H9 (cell line): ENCODE results near the gene HEPHL1. TPM values are rescaled to one million over a fixed set of nuclear protein-coding genes. Genes with fewer than 3 reads are reported as not detected.

Experiments used
- DNase-seq: peaks from one replicate; pipeline ENCODE4 v3.0.0-alpha.2; 2017
- H2AFZ ChIP-seq: one replicate; pipeline ENCODE4 v1.6.1; 2013; ENCODE audit warnings: mild to moderate bottlenecking, low read length, control low read depth, moderate library complexity
- H2AK5ac ChIP-seq: 2 replicates; pipeline ENCODE4 v1.6.1; 2013; ENCODE audit warnings: low read length, control low read depth, mixed read lengths; ENCODE audit not compliant: insufficient read length
- H2BK120ac ChIP-seq: one replicate; pipeline ENCODE4 v1.6.1; 2013; ENCODE audit warnings: low read depth, mild to moderate bottlenecking, low read length, control low read depth, inconsistent platforms; ENCODE audit not compliant: poor library complexity, severe bottlenecking
- H2BK12ac ChIP-seq: 2 replicates; pipeline ENCODE4 v1.6.1; 2013; ENCODE audit warnings: low read length, control low read depth, mixed read lengths, low read depth; ENCODE audit not compliant: insufficient read length
- H2BK15ac ChIP-seq: 2 replicates; pipeline ENCODE4 v1.6.1; 2013; ENCODE audit warnings: low read depth, low read length, control low read depth
- H2BK20ac ChIP-seq: one replicate; pipeline ENCODE4 v1.6.1; 2013; ENCODE audit warnings: low read depth, mild to moderate bottlenecking, low read length, control low read depth, inconsistent platforms; ENCODE audit not compliant: poor library complexity, severe bottlenecking
- H2BK5ac ChIP-seq: 2 replicates; pipeline ENCODE4 v1.6.1; 2013; ENCODE audit warnings: low read length, control low read depth, mixed read lengths; ENCODE audit not compliant: insufficient read length
- H3K14ac ChIP-seq: 2 replicates; pipeline ENCODE4 v1.6.1; 2013; ENCODE audit warnings: low read length, control low read depth; ENCODE audit not compliant: insufficient read depth
- H3K18ac ChIP-seq: 2 replicates; pipeline ENCODE4 v1.6.1; 2013; ENCODE audit warnings: low read depth, mild to moderate bottlenecking, mixed read lengths, low read length, control low read depth; ENCODE audit not compliant: insufficient read length
- H3K23ac ChIP-seq: 2 replicates; pipeline ENCODE4 v1.6.1; 2013; ENCODE audit warnings: low read length, control low read depth, mixed read lengths, low read depth; ENCODE audit not compliant: insufficient read length
- H3K23me2 ChIP-seq: 2 replicates; pipeline ENCODE4 v1.6.1; 2013; ENCODE audit warnings: low read depth, mild to moderate bottlenecking, mixed read lengths, low read length, control low read depth; ENCODE audit not compliant: insufficient read length, poor library complexity, severe bottlenecking
- H3K27ac ChIP-seq: 2 replicates; pipeline ENCODE4 v1.5.1; 2013; ENCODE audit warnings: low read length, control low read depth, mixed read lengths, low read depth; ENCODE audit not compliant: insufficient read length
- H3K27me3 ChIP-seq: 2 replicates; pipeline ENCODE4 v1.6.1; 2013; ENCODE audit warnings: low read length, control low read depth, inconsistent platforms; ENCODE audit not compliant: insufficient read depth
- H3K4ac ChIP-seq: 2 replicates; pipeline ENCODE4 v1.6.1; 2013; ENCODE audit warnings: low read depth, mild to moderate bottlenecking, control low read depth, inconsistent platforms, low read length, moderate library complexity
- H3K4me1 ChIP-seq: 2 replicates; pipeline ENCODE4 v1.6.1; 2013; ENCODE audit warnings: low read length, control low read depth, inconsistent platforms; ENCODE audit not compliant: insufficient read depth
- H3K4me2 ChIP-seq: 2 replicates; pipeline ENCODE4 v1.6.1; 2013; ENCODE audit warnings: low read length, control low read depth, mixed read lengths; ENCODE audit not compliant: insufficient read length, insufficient read depth
- H3K56ac ChIP-seq: 2 replicates; pipeline ENCODE4 v1.6.1; 2013; ENCODE audit warnings: low read depth, mild to moderate bottlenecking, mixed read lengths, low read length, control low read depth; ENCODE audit not compliant: insufficient read length
- H3K79me1 ChIP-seq: 2 replicates; pipeline ENCODE4 v1.6.1; 2013; ENCODE audit warnings: low read depth, mild to moderate bottlenecking, moderate library complexity, low read length, control low read depth, inconsistent platforms; ENCODE audit not compliant: insufficient read depth, poor library complexity, severe bottlenecking
- H3K79me2 ChIP-seq: 2 replicates; pipeline ENCODE4 v1.6.1; 2013; ENCODE audit warnings: low read length, control low read depth, inconsistent platforms; ENCODE audit not compliant: insufficient read depth
- H3K9ac ChIP-seq: 2 replicates; pipeline ENCODE4 v1.6.1; 2013; ENCODE audit warnings: low read length, control low read depth, mixed read lengths; ENCODE audit not compliant: insufficient read length; ENCODE audit errors: extremely low read depth
- H3K9me3 ChIP-seq: one replicate; pipeline ENCODE4 v1.6.1; 2013; ENCODE audit warnings: low read depth, low read length, inconsistent platforms; ENCODE audit not compliant: control insufficient read depth
- H3T11ph ChIP-seq: one replicate; pipeline ENCODE4 v1.6.1; 2013; ENCODE audit warnings: mild to moderate bottlenecking, low read length, control low read depth, inconsistent platforms
- H4K20me1 ChIP-seq: one replicate; pipeline ENCODE4 v1.6.1; 2013; ENCODE audit not compliant: control insufficient read depth, insufficient read length, insufficient read depth
- H4K5ac ChIP-seq: 2 replicates; pipeline ENCODE4 v1.6.1; 2013; ENCODE audit warnings: low read depth, mild to moderate bottlenecking, mixed read lengths, low read length, control low read depth; ENCODE audit not compliant: insufficient read length
- H4K8ac ChIP-seq: replicated peaks from 2 replicates; pipeline ENCODE4 v1.6.1; 2013; ENCODE audit warnings: low read length, control low read depth, mixed read lengths, low read depth; ENCODE audit not compliant: insufficient read length
- H4K91ac ChIP-seq: 2 replicates; pipeline ENCODE4 v1.6.1; 2013; ENCODE audit warnings: low read depth, mild to moderate bottlenecking, moderate library complexity, mixed read lengths, low read length, control low read depth; ENCODE audit not compliant: insufficient read length
- H3K27ac Mint-ChIP-seq, 3 experiments: 2 replicates in 2 of 3; 3 replicates in 1 of 3; pipeline ENCODE4 v1.8.0; 2020 to 2021; ENCODE audit warnings: mixed read lengths in 3 of 3, mild to moderate bottlenecking in 1 of 3, moderate library complexity in 1 of 3
- H3K27me3 Mint-ChIP-seq: 2 replicates; pipeline ENCODE4 v1.8.0; 2021; ENCODE audit warnings: low read depth, mild to moderate bottlenecking, moderate library complexity, mixed read lengths
- H3K36me3 Mint-ChIP-seq, 3 experiments: 2 replicates in 2 of 3; 3 replicates in 1 of 3; pipeline ENCODE4 v1.8.0; 2020 to 2021; ENCODE audit warnings: low read depth in 3 of 3, mixed read lengths in 3 of 3; ENCODE audit not compliant: insufficient read depth in 1 of 3
- H3K4me1 Mint-ChIP-seq, 2 experiments: 2 replicates each; pipeline ENCODE4 v1.8.0; 2020; ENCODE audit warnings: mixed read lengths in 2 of 2
- H3K4me3 Mint-ChIP-seq, 2 experiments: 2 replicates in 1 of 2; 3 replicates in 1 of 2; pipeline ENCODE4 v1.8.0; 2020 to 2021; ENCODE audit warnings: mild to moderate bottlenecking in 2 of 2, mixed read lengths in 2 of 2, moderate library complexity in 1 of 2
- H3K9me3 Mint-ChIP-seq, 2 experiments: 2 replicates in 1 of 2; 3 replicates in 1 of 2; pipeline ENCODE4 v1.8.0; 2020; ENCODE audit warnings: mild to moderate bottlenecking in 2 of 2, mixed read lengths in 2 of 2, moderate library complexity in 1 of 2
- CTCF ChIP-seq: fragments of 200-600 bp; sonication (generic); conservative IDR thresholded peaks from 3 replicates; pipeline ENCODE4 v1.8.0; 2021; ENCODE audit warnings: antibody characterized with exemption, mild to moderate bottlenecking
- WGBS: extraction: QIAGEN DNeasy Blood & Tissue Kit; methylation state at CpG from one replicate; pipeline ENCODE4 v1.1.7; 2013; ENCODE audit warnings: missing lambda C conversion rate, low lambda C conversion rate, mixed read lengths; ENCODE audit not compliant: insufficient read length; ENCODE audit errors: extremely low coverage; 5-methylcytosine and 5-hydroxymethylcytosine counted together
- total RNA-seq: library from RNA; stranded (reverse); gene quantifications from 2 replicates; pipeline ENCODE4 v1.2.1, GENCODE V29; 2021

HEPHL1 gene
- total RNA-seq, 1 experiment from 2014 or later: not detected

GRCh38 chr11:94107363-94107762 lies 86.2 kb downstream of the HEPHL1 start:
- Histone ChIP-seq H3K14ac (no peak overlapping the region), H3K79me1 (no peaks in the 10 kb centered on the region), H2AFZ (no peak overlapping the region), H3K27ac (no peak overlapping the region), H4K20me1 (no peaks in the 10 kb centered on the region), H3K4me1 (no peaks in the 10 kb centered on the region), H4K91ac (no peak overlapping the region), H3K23ac (no peak overlapping the region), H3T11ph (no peak overlapping the region), H4K8ac (no peak overlapping the region), H3K18ac (no peak overlapping the region), H3K4ac (no peak overlapping the region), H2BK20ac (no peak overlapping the region), H2BK15ac (no peak overlapping the region), H2BK120ac (no peak overlapping the region), H3K56ac (no peak overlapping the region), H2BK5ac (no peak overlapping the region), H3K23me2 (no peaks in the 10 kb centered on the region), H3K4me2 (no peak overlapping the region), H3K9me3 (no peaks in the 10 kb centered on the region), H3K9ac (no peak overlapping the region), H2AK5ac (no peak overlapping the region), H4K5ac (no peak overlapping the region), H3K79me2 (no peaks in the 10 kb centered on the region), H3K27me3 (no peaks in the 10 kb centered on the region), H2BK12ac (no peak overlapping the region)
- DNase-seq: no peak
- peak; percentile 41; the same call in 1 of the 3 replicates for TF ChIP-seq CTCF
- H3K4me1 Mint-ChIP-seq: peaks cover 8 to 15% of the 10 kb centered on the region in 2 experiments
- peaks cover 15 to 22% of the 10 kb centered on the region in 2 experiments for H3K9me3 Mint-ChIP-seq
- H3K27ac Mint-ChIP-seq: no peak overlapping the region
- H3K36me3 Mint-ChIP-seq: peaks cover 7 to 30% (median 16%) of the 10 kb centered on the region in 3 experiments
- no peaks in the 10 kb centered on the region for H3K27me3 Mint-ChIP-seq
- H3K4me3 Mint-ChIP-seq: no peak overlapping the region
- no CpG with 5 or more reads among the region's 1 CpG for whole genome bisulfite sequencing
